MM.1S (cell line): ENCODE data around the gene UQCRH.

ENCODE experiments used
- EZH2 ChIP-seq: fragments of 300-600 bp; sonication (generic); optimal IDR thresholded peaks from 2 replicates; pipeline ENCODE3; 2017; ENCODE audit warnings: low read depth, mild to moderate bottlenecking, antibody characterized with exemption, low read length, mixed read lengths
- EZH2phosphoT487 ChIP-seq: fragments of 300-600 bp; sonication (generic); IDR thresholded peaks from 2 replicates; pipeline ENCODE4 v1.6.1; 2018; ENCODE audit warnings: antibody characterized with exemption, low read length
- TF ChIP-seq, protein P1 (sequence below): fragments of 300-600 bp; sonication (generic); IDR thresholded peaks from 2 replicates; pipeline ENCODE4 v1.5.1; 2016; ENCODE audit warnings: antibody characterized with exemption, low read length, mixed read lengths

DNA sequence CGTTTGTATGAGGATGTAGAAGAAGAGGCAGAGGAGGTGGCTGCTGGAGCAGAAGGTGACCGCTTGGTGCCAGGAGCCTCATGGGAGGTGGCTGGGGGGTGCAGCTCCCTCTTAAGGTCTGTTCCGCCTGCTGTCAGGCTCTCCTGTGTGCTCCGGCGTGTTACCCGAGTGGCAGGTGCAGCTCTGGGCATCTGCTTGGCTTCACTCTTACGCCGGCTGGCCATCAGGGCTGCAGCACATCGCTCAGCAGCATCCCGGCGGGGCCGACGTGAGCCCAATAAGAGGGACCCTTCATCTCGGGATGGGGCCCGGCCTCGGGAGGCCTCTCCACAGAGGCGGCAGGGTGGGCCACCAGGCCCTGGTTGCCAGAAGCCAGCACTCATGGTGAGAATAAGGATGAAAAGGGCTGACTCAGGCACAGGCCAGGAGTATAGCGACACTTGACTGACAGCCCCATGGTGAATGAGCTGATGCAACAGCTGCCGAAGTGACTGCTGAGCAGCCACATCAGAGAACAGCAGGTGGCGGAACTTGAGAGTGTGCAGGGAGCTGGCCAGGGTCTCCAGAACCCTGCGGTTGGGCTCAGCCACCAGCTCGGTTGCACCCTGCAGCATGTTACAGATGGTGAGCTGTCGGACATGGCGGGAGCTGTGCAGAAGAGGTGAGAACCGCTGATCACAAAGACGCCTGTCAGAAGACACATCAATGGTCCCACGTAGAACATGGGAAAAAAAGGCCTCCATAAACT, 17.6 kb upstream of the UQCRH start:
- TF ChIP-seq, protein P1, sequence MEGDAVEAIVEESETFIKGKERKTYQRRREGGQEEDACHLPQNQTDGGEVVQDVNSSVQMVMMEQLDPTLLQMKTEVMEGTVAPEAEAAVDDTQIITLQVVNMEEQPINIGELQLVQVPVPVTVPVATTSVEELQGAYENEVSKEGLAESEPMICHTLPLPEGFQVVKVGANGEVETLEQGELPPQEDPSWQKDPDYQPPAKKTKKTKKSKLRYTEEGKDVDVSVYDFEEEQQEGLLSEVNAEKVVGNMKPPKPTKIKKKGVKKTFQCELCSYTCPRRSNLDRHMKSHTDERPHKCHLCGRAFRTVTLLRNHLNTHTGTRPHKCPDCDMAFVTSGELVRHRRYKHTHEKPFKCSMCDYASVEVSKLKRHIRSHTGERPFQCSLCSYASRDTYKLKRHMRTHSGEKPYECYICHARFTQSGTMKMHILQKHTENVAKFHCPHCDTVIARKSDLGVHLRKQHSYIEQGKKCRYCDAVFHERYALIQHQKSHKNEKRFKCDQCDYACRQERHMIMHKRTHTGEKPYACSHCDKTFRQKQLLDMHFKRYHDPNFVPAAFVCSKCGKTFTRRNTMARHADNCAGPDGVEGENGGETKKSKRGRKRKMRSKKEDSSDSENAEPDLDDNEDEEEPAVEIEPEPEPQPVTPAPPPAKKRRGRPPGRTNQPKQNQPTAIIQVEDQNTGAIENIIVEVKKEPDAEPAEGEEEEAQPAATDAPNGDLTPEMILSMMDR, result no peak
- TF ChIP-seq EZH2, result no peak
- TF ChIP-seq EZH2phosphoT487, result no peak
